NCI-H2081 (cell line): Measurements from ENCODE around the gene SORCS2.

Experiments used
- DNase-seq, 2 experiments: peaks; one replicate each; lab custom pipeline; 2025; lab: John Stamatoyannopoulos, UW

SORCS2 gene

GRCh38 chr4:7291372-7292114 is 99.2 kb downstream of the SORCS2 start:
- DNase-seq = no peak

GRCh38 chr4:7293703-7294102 is 101.4 kb downstream of the SORCS2 start:
- no peak for DNase-seq

GRCh38 chr4:7294176-7294756 is 101.9 kb downstream of the SORCS2 start:
- no peak for DNase-seq

- no peak for DNase-seq
Observed at GRCh38 chr4:7295197-7295910, 103.0 kb downstream of the SORCS2 start.

- DNase-seq = no peak
Observed at GRCh38 chr4:7295911-7296660, 103.7 kb downstream of the SORCS2 start.

- no peak for DNase-seq
Observed at GRCh38 chr4:7296661-7297335, 104.5 kb downstream of the SORCS2 start.

- no peak for DNase-seq
Observed at GRCh38 chr4:7297374-7297773, 105.0 kb downstream of the SORCS2 start.

GRCh38 chr4:7297881-7298280 is 105.5 kb downstream of the SORCS2 start:
- DNase-seq = no peak

GRCh38 chr4:7298619-7299009 is 106.3 kb downstream of the SORCS2 start:
- DNase-seq = no peak

GRCh38 chr4:7299010-7299907 is 106.9 kb downstream of the SORCS2 start:
- no peak for DNase-seq

- DNase-seq = no peak
Observed at GRCh38 chr4:7299908-7300710, 107.8 kb downstream of the SORCS2 start.

GRCh38 chr4:7300711-7301095 is 108.4 kb downstream of the SORCS2 start:
- no peak for DNase-seq

GRCh38 chr4:7301126-7301785 is 108.9 kb downstream of the SORCS2 start:
- no peak for DNase-seq

GRCh38 chr4:7301846-7302630 is 109.7 kb downstream of the SORCS2 start:
- no peak for DNase-seq

- no peak for DNase-seq
Observed at GRCh38 chr4:7302781-7303404, 110.6 kb downstream of the SORCS2 start.

GRCh38 chr4:7303561-7303960 is 111.2 kb downstream of the SORCS2 start:
- DNase-seq = no peak

- no peak for DNase-seq
Observed at GRCh38 chr4:7304436-7304835, 112.1 kb downstream of the SORCS2 start.
